ENCODE results near the gene CAPG.

Gene CAPG

GRCh38 chr2:85436836-85437487 lies 26.8 kb upstream of the CAPG start:
- DNase-seq = no peak
- TF ChIP-seq, protein P1, sequence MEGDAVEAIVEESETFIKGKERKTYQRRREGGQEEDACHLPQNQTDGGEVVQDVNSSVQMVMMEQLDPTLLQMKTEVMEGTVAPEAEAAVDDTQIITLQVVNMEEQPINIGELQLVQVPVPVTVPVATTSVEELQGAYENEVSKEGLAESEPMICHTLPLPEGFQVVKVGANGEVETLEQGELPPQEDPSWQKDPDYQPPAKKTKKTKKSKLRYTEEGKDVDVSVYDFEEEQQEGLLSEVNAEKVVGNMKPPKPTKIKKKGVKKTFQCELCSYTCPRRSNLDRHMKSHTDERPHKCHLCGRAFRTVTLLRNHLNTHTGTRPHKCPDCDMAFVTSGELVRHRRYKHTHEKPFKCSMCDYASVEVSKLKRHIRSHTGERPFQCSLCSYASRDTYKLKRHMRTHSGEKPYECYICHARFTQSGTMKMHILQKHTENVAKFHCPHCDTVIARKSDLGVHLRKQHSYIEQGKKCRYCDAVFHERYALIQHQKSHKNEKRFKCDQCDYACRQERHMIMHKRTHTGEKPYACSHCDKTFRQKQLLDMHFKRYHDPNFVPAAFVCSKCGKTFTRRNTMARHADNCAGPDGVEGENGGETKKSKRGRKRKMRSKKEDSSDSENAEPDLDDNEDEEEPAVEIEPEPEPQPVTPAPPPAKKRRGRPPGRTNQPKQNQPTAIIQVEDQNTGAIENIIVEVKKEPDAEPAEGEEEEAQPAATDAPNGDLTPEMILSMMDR (IDR thresholded peaks at IDR 0.05) = no peak
- Mint-ChIP-seq H3K4me1 (peaks cover 63% of the 10 kb centered on the region), H3K4me3 (peak overlapping the region; percentile 78), H3K27me3 (ENCODE audit: low read depth, poor library complexity) (peaks cover 7% of the 10 kb centered on the region), H3K36me3 (ENCODE audit: low read depth) (no peaks in the 10 kb centered on the region), H3K9me3 (no peaks in the 10 kb centered on the region), H3K27ac (peak overlapping the region; percentile 93)

DNA sequence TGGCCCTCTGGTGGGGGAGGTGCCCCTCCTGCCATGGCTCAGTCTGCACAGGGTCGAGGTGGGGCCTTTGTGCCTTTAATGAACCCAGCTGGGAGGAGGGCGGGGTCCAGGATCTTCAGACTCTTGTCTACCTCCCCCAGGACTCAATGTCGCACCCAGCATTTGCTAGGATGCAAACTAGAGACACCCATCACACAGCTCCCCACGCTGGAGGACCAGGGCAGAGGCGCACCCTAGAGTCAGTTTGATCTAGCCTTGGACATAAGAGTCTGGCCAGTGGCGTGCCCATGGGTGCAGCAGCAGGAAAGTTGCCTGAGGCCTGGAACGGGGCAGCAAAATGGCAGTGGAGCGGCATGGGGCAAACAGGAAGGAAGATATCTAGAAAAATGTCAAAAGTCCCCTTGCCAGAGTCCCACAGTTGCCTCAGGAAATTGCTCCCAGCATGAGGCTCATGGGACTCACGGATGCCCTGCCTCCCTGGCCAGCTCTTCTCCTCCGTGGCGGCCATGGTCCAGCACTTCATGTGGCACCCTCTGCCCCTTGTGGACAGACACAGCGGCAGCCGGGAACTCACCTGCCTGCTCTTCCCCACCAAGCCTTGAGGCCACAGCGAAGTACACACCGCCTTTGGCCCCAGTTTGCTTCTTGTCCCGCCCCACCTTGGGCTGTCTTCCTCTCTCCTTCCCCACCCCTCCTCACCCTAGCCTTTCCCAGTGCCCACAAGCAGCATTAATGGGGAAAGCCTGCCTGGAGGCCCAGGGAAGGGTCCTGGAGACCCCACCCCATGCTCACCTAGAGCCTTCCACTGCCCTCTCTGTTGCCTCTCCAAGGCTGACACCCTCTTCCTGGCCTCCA lies 26.0 kb upstream of the CAPG start:
- Mint-ChIP-seq H3K9me3 (no peaks in the 10 kb centered on the region), H3K27ac (no peak overlapping the region), H3K4me3 (no peak overlapping the region), H3K4me1 (peaks cover 70% of the 10 kb centered on the region), H3K27me3 (ENCODE audit: low read depth, poor library complexity) (peaks cover 7% of the 10 kb centered on the region), H3K36me3 (ENCODE audit: low read depth) (no peaks in the 10 kb centered on the region)
- DNase-seq = no peak
- TF ChIP-seq, protein P1 (IDR thresholded peaks at IDR 0.05) = no peak

- no peak overlapping the region for H3K4me3 Mint-ChIP-seq
- TF ChIP-seq, protein P1 (IDR thresholded peaks at IDR 0.05) = no peak
- no peaks in the 10 kb centered on the region for H3K36me3 Mint-ChIP-seq (ENCODE audit: low read depth)
- H3K27ac Mint-ChIP-seq = no peak overlapping the region
- H3K9me3 Mint-ChIP-seq = no peaks in the 10 kb centered on the region
- H3K27me3 Mint-ChIP-seq (ENCODE audit: low read depth, poor library complexity) = peaks cover 7% of the 10 kb centered on the region
- peaks cover 76% of the 10 kb centered on the region for H3K4me1 Mint-ChIP-seq
- no peak for DNase-seq
Observed at GRCh38 chr2:85435220-85435958, 25.2 kb upstream of the CAPG start.

DNA sequence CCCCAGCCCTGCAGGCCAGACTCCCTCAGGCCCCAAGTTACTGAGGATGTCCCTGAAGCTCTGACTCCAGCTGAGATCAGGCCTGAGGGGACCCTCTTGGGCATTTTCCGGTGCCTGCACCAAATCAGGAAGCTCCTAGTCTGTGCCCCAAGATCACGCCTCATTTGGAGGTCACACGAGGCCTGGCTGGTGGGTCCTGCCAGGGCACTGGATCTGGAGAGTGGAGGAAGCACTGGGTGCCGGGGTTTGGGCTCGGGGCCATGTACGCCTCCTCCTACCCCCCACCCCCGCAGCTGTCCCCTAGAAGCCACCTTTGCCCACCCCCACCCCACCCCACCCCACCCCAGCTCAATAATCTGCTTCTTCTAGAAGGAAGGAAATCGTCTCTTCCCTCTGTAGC lies 24.5 kb upstream of the CAPG start:
- DNase-seq = no peak
- TF ChIP-seq, protein P1 (IDR thresholded peaks at IDR 0.05) = no peak
- peaks cover 82% of the 10 kb centered on the region for H3K4me1 Mint-ChIP-seq
- H3K4me3 Mint-ChIP-seq = no peak overlapping the region
- H3K27ac Mint-ChIP-seq = no peak overlapping the region
- peaks cover 7% of the 10 kb centered on the region for H3K27me3 Mint-ChIP-seq (ENCODE audit: low read depth, poor library complexity)
- no peaks in the 10 kb centered on the region for H3K36me3 Mint-ChIP-seq (ENCODE audit: low read depth)
- H3K9me3 Mint-ChIP-seq = no peaks in the 10 kb centered on the region

GRCh38 chr2:85433511-85434089 lies 23.4 kb upstream of the CAPG start:
- Mint-ChIP-seq H3K9me3 (no peaks in the 10 kb centered on the region), H3K27ac (peak overlapping the region; percentile 72), H3K36me3 (ENCODE audit: low read depth) (no peaks in the 10 kb centered on the region), H3K4me1 (peaks cover 81% of the 10 kb centered on the region), H3K27me3 (ENCODE audit: low read depth, poor library complexity) (peaks cover 5% of the 10 kb centered on the region), H3K4me3 (peak overlapping the region; percentile 20)
- TF ChIP-seq, protein P1 (IDR thresholded peaks at IDR 0.05) = no peak
- no peak for DNase-seq
